HG03432 (cell line): ENCODE data around the gene FLOT1.
A peak's percentile ranks its signal among the peaks of the same experiment; 100 is the strongest.
"Not testable (repeated sequence)": the region's sequence is repeated elsewhere in the genome, so short reads cannot be mapped to it uniquely, and the experiment has no call there.

Experiments used
- ATAC-seq: cut with Tn5 transposase; IDR thresholded peaks from one replicate; pipeline ENCODE4 v1.9.1; 2021; ENCODE audit warnings: mild to moderate bottlenecking, moderate library complexity; ENCODE audit not compliant: unreplicated experiment

Gene FLOT1

DNA sequence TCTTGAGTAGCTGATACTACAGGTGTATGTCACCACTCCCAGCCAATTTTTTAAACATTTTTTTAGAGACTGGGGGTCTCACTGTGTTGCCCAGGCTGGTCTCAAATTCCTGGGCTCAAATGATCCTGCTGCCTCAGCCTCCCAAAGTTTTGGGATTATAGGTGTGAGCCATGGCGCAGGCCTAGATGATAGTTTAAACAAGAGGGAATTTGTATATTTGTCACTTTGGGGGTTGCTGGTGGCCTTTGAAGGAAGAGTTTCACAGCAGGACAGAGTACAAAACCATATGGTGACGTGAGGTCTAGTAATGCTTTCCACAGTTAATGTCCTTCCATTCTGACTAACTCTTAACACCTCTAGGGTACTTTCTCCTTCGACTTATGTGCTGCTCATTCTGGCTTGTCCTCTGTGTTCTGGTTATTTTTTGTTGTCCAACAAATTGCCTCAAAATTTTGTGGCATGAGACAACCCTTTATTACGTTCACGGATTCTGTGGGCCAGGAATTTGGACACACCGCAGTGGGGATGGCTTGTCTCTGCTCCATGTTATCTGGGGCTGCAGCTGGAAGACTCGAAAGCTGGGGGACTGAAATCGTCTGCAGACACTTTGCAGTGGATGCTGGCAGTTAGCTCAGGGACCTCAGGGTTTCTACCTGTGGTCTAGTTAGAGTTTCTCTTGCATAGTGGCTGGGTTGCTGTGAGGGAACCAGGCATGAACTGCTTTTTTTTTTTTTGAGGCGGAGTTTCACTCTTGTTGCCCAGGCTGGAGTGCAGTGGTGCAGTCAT lies 24.9 kb upstream of the FLOT1 start:
- ATAC-seq: peak; percentile 70

DNA sequence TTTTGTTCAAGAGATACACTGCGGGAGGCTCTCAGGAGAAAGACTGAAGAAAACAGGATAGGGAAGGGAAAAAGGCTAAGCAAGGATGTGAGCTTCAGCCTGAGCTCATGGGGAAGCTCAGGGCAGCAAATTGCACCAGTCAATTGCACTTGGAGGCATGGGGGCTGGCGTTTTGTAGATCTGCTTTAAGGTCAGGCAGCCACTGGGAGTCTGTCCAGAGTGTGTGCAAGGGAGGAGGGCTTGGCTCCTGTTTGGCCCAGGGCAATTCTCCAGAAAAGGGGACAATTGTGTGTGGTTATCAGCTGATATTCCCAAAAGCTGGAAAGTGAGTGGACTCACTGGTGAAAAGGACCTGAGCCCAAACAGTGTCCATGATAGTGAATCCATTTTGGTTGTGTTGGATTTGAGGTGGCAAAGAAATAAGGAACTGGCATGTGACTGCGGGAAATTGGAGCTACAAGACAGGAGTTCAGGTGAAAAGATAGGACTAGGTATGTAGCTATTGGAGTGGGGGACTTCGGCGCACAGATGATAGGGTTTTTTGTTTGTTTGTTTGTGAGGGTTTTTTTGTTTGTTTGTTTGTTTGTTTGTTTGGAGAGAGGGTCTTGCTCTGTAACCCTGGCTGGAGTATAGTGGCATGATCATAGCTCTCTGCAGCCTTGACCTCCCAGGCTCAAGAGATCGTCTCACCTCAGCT lies 24.1 kb upstream of the FLOT1 start:
- ATAC-seq: no peak

DNA sequence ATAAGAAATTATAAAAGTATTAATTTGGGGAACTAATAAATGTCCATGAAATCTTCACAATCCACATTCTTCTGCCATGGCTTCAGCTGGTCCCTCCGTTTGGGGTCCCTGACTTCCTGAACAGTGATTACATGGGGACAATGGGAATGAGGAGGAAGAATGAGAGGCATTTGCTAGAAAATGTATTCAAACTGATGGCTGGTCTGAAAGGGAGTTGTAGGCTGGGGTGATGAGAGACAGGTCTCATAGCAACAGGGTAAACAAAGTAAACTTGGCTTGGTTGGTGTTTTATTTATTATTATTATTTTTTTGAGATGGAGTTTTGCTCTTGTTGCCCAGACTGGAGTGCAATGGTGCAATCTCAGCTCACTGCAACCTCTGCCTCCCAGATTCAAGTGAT lies 23.0 kb upstream of the FLOT1 start:
- ATAC-seq: not testable (repeated sequence)

DNA sequence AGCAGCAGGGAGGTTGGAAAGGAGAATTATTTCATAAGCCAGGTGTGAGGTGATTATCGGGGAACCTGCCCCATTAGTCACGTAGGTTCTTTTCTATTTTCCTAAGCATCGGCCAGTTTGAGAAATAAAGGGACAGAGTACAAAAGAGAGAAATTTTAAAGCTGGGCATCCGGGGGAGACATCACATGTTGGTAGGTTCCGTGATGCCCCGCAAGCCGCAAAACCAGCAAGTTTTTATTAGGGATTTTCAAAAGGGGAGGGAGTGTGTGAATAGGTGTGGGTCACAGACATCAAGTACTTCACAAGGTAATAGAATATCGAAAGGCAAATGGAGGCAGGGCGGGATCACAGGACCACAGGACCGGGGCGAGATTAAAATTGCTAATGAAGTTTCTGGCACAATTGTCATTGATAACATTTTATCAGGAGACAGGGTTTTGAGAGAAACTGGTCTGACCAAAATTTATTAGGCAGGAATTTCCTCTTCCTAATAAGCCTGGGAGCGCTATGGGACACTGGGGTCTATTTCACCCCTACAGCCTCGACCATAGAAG lies 22.1 kb upstream of the FLOT1 start:
- not testable (repeated sequence) for ATAC-seq

- no peak for ATAC-seq
These were observed 21.4 kb upstream of the FLOT1 start for GRCh38 chr6:30763618-30764489.

DNA sequence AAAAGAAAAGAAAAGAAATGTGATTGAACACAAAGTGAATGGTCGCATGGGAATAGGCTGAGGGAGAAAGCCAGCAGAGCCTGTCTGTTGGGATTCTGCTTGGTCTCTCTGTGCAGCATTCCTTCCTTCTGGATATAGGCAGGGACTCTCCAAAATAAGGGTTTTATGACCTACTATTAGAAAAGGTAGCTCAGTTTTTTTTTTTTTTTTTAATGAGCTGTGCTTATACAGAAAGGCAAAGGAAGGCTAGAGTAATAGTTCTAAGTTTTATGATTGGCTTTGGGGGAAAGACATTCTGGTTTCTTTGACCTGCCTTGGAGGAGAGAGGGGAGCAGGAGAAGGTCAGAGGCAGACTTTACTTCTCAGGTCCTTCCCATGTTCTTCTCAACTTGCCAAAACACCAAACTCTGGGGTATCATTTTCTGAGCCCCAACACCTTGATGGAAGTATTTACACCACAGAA lies 20.7 kb upstream of the FLOT1 start:
- no peak for ATAC-seq

DNA sequence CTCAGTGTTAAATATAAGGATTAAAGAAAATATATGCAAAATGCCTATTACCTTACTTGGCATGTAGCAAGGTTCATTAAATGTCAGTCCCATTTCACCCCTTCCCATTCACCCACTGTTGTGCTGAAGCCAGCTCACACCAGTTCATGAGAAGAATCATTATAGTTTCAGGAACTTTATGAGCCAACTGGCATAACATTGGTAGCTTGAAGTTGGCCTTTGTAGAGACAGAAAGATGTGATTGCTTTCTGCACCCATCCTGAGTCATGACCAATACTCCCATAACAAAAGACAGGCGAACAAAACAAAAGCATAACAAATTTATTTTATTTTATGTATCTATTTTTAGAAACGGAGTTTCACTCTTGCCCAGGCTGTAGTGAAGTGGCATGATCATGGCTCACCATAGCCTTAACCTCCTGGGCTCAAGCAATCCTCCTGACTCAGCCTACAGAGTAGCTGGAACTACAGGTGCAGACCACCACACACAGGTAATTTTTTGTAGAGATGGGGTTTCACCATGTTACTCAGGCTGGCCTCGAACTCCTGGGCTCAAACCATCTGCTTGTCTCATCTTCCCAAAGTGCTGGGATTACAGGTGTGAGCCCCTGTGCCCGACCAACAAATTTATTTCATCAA lies 19.4 kb upstream of the FLOT1 start:
- no peak for ATAC-seq

GRCh38 chr6:30760549-30760948 lies 18.1 kb upstream of the FLOT1 start:
- ATAC-seq: no peak

GRCh38 chr6:30759575-30760239 lies 17.2 kb upstream of the FLOT1 start:
- no peak for ATAC-seq

GRCh38 chr6:30757261-30757904 lies 14.9 kb upstream of the FLOT1 start:
- ATAC-seq: no peak

- ATAC-seq: not testable (repeated sequence)
These were observed 14.0 kb upstream of the FLOT1 start for GRCh38 chr6:30756405-30757003.

DNA sequence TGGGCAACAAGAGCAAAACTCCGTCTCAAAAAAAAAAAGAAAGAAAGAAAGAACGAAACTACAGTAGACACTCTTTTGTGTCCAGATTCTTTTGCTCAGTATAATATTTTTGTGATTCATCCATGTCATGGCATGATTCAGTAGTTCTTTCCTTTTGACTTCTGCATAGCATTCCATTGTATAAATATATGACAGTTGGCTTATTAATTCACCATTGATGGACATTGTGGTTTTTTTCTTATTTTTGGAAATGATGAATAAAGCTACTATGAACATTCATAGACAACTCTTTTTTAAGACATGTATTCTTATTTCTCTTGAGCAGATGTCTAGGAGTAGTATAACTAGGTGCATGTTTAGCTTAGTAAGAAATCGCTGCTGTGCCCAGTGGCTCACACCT lies 12.1 kb upstream of the FLOT1 start:
- no peak for ATAC-seq

- ATAC-seq: no peak
These were observed 9.9 kb upstream of the FLOT1 start for GRCh38 chr6:30752157-30752927.

GRCh38 chr6:30750379-30750668 lies 7.8 kb upstream of the FLOT1 start:
- ATAC-seq: no peak

- no peak for ATAC-seq
These were observed 7.3 kb upstream of the FLOT1 start for GRCh38 chr6:30749554-30750378.

- ATAC-seq: no peak
These were observed 6.5 kb upstream of the FLOT1 start for GRCh38 chr6:30748851-30749540.
